Activated T-cell treated with anti-CD3 and anti-CD28 coated beads for 48 hours (primary cell): ENCODE results near the gene SLC44A5.
"Not testable (repeated sequence)": the region's sequence is repeated elsewhere in the genome, so short reads cannot be mapped to it uniquely, and the experiment has no call there.

Source experiments
- DNase-seq: peaks from one replicate; pipeline ENCODE4 v3.0.0-alpha.2; 2020; ENCODE audit warnings: low read depth

The SLC44A5 gene

DNA sequence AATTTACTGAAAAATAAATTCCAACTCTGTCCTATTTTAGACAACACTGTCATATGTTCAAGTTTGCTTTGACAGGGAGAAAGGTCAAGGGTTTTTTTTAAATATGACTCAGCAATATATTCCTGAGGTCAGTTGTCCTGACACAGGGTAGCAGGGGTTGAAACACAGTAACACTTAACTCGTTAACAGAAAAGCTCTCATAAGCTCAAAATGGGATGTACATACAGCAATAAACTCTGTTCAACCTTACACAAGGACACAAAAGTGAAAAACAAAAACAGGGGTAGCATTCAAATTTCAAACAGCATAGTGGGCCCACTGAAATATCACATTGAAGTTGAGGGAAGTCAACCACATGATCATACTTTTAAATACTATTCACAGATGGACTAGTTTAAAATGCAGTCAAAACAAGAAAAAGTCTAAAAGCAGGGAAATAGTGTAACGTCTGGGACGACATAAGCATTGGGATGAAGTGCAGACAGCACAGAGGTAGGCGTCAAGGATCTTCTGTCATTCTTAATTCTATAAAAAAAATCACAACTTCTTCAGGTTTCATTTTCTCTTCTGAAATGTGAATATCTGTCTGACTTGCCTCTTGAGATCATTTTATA lies 89.9 kb downstream of the SLC44A5 start:
- DNase-seq: no peak

- no peak for DNase-seq
Observed at GRCh38 chr1:75519651-75520427, 91.1 kb downstream of the SLC44A5 start.

DNA sequence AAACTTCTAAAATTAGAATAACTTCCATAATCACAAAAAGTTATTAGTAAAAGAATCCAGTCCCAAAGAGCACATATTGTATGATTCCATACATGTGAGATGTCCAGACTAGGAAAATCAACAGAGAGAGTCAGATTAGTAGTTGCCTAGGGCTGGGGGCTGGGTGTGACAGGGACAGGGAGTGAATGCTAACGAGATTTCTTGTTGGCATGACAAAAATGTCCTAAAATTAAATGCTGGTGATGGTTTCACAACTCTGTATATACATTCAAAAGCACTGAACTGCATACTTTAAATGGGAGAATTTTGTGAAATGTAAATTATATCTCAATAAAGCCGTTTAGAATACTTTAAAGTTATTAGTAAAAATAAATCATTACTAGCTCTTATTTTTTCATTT lies 92.2 kb downstream of the SLC44A5 start:
- no peak for DNase-seq

GRCh38 chr1:75514270-75514669 lies 96.6 kb downstream of the SLC44A5 start:
- DNase-seq: no peak

- no peak for DNase-seq
Observed at GRCh38 chr1:75506976-75507375, 103.9 kb downstream of the SLC44A5 start.

GRCh38 chr1:75503221-75503974 lies 107.5 kb downstream of the SLC44A5 start:
- no peak for DNase-seq

- DNase-seq: no peak
Observed at GRCh38 chr1:75502776-75503175, 108.1 kb downstream of the SLC44A5 start.

DNA sequence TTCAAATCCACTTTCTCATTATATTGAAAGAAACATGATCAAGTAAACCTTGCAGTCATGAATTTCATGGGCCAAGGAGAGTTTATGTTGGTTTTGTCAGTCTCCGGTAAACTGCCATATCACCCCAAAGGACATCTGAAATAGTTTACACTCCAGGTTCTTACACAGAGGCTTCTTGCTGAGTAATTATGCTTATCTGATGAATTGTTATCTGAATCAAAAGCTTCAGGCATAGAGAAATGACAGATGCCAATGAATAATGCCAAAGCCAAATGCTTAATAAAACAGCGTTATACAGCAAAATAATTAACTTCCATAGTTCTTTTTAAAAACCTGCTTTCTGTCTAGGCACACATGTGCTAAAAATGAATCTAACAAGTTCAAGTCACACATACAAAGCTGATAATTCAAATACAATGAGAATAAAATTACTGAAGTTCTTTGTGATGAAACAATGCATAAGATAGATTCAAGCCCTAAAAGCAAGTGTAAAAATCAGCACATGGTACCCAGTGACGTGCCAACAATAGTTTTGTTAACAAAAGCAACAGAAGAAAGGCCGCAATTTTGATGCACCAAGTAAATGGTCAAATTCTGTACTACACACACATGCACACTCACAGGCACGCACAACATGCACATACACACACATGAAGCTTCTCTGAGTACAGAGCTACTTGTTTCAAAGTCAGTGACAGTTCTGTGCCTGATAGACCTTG lies 109.2 kb downstream of the SLC44A5 start:
- no peak for DNase-seq

DNA sequence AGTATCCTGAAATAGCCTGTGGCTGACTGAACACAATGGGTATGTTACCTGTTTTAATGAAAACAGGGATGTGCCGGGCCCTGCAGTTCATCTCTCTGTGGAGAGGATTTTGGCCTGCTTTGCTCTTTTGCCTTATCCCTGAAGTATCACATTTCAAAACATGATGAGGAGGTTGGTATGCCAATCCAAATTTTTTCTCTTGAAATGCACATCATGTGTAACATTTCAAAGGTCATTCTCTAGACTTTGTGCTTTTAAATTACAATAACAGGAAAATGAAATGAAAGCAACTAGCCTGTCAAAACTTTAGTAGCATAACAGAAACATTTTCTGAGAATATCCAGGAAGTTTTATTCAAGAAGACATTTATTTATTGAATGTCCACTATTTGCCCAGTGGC lies 118.9 kb downstream of the SLC44A5 start:
- DNase-seq: no peak

DNA sequence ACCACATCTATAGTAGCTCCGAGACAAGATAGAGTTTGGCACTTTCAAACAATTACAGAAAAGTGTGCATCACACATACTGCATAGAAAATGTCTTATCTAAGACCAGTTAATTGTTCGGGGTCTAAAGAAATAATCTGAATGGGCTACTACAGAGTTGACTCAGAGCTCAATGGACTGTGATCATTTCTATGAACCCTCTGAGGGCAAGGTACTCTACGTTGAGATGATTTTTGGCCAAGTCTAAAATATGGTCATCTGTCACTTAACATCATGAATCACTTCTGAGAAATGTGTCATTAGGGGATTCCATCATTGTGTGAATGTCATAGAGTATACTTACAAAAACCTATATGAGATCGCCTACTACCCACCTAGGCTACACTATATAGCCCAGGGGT lies 123.5 kb downstream of the SLC44A5 start:
- no peak for DNase-seq

- no peak for DNase-seq
Observed at GRCh38 chr1:75484789-75485188, 126.1 kb downstream of the SLC44A5 start.

DNA sequence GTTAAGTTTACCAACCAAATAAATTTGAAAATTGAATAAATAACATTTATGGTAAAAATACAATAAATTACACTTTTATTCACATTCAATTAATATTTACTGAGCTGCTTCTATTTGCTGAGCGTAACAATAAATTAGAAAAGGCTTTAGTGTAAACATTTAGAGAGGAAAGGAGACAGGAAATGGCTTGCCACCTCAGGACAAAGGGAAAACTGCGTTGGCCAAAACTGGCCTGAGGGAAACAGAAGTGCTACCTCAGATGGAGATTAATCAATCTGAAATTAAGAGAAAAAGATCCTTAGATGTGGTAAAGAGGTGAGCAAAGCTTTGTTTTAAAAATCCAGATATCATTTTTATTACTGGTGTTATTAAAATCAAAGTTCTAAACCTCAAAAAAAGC lies 128.0 kb downstream of the SLC44A5 start:
- no peak for DNase-seq

DNA sequence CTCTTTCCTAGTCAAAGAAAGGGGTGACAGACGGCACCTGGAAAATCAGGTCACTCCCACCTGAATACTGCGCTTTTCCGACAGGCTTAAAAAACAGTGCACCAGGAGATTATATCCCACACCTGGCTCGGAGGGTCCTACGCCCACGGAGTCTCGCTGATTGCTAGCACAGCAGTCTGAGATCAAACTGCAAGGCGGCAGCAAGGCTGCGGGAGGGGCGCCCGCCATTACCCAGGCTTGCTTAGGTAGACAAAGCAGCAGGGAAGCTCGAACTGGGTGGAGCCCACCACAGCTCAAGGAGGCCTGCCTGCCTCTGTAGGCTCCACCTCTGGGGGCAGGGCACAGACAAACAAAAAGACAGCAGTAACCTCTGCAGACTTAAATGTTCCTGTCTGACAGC lies 134.4 kb downstream of the SLC44A5 start:
- DNase-seq: not testable (repeated sequence)

- no peak for DNase-seq
Observed at GRCh38 chr1:75475696-75476095, 135.2 kb downstream of the SLC44A5 start.

- no peak for DNase-seq
Observed at GRCh38 chr1:75472971-75473603, 137.8 kb downstream of the SLC44A5 start.

DNA sequence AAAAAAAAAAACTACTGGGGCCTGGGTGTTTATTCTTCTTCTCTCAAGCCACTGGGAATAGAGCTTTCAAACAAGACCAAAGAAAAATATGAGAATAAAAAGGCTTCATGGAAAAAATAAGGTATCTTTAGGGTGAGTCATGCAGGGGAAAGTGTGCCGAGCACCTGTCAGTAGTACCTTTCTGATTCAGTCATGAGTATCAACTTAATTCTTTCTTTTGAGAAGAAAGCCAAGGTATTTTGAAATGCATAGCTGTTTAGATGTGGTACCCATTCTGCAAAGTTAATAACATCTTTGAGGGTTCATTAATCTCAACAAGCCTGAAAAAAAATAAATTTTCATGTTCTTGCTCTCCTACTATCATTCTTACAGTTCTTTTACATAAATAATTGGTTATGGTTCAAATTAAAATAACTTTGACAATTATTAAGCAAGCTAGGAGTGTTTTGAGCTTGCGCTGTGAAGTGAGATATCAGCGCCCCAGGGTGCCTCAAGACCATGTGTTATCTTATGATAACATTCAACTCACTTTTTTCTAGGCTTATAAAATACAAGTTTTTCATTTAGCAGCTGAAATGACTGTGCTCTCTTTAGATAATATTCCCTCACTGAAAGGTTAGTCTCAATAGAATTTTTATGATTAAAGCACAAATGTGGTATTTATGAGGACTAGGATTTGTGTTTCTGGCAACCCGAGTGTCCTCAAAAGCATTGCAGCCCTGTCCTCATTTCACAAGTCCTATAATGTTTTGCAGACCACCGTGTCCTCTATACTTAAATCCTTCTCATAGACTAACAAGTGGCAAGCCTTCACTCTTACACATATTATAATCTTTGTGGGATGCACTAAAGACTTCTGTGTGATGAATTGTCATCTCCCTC lies 138.6 kb downstream of the SLC44A5 start:
- no peak for DNase-seq

DNA sequence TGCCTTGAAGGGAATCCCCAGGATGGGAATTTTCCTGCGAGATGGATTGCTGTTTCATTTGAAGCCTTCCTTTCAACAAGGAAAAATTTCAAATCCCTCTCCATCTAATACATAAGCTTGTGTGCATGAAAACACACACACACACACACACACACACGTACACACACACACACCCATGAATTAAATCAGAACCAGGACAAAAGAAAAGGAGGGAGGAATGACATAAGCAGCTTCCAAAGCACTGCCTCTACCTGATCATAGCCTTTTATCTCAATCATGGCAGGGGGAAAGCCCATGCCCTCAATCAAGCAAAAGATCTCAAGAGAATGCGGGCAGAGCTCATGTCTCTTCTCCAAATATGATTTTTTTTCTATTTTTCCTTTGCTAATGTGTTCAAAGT lies 139.7 kb downstream of the SLC44A5 start:
- DNase-seq: no peak

GRCh38 chr1:75470448-75470847 lies 140.5 kb downstream of the SLC44A5 start:
- no peak for DNase-seq

- DNase-seq: no peak
Observed at GRCh38 chr1:75469586-75470173, 141.2 kb downstream of the SLC44A5 start.

DNA sequence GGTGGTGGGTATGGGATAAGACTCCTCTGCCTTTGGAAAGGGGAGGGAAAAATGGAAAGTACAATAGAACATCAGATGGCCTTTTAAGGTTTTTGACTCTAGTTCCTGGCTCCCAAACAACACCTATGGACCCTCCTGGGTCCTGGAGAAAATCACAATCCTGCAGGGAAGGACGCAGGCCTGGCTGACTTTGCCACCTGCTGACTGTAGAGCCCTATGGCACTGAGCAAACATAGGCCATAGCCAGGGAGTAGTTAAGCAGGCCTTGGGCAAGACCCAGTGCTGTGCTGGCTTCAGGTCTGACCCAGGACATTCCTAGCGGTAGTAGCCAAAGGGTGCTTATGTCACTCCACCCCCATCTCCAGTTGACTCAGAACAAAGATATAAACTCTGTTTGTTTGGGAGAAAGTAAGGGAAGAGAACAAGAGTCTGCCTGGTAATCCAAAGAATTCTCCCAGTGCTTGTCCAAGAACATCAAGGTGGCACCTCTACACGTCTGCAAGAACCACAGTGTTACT lies 149.0 kb downstream of the SLC44A5 start:
- DNase-seq: no peak
